K562 (cell line): Measurements from ENCODE around the gene FRG2C. TPM values are rescaled to one million over a fixed set of nuclear protein-coding genes. Genes with fewer than 3 reads are reported as not detected.
"Not testable (repeated sequence)": the region's sequence is repeated elsewhere in the genome, so short reads cannot be mapped to it uniquely, and the experiment has no call there.

Experiments
- ATAC-seq: fragments of 200-7000 bp; cut with Tn5 transposase; 3 replicates; pipeline ENCODE4 v1.9.1; 2020; ENCODE audit warnings: moderate library complexity
- BruUV-seq: library from RNA; stranded (reverse); fragments of 400-500 nt; replicated peaks from 2 replicates; lab custom pipeline; 2021; lab: Mats Ljungman, UMichigan
- CTCF ChIA-PET: fragments of 300-600 bp; formaldehyde crosslinking; extraction: SDS; loops from one replicate; lab custom pipeline; 2021; ENCODE audit warnings: low intra/inter-chr PET ratio; lab: Yijun Ruan, JAX
- POLR2A ChIA-PET: fragments of 300-600, 350-650 bp; sonication (Branson Sonifier 250); formaldehyde crosslinking; extraction: SDS; loops from one replicate; lab custom pipeline; 2021; ENCODE audit warnings: antibody characterized with exemption, inconsistent platforms; lab: Yijun Ruan, JAX
- DNase-seq, 4 experiments: peaks; one replicate each; pipeline versions ENCODE4 v3.0.0 to v3.0.0-alpha.2; 2011 to 2018; ENCODE audit warnings: low spot score in 3 of 4, mixed read lengths in 3 of 4; ENCODE audit errors: extremely low read depth in 1 of 4
- FAIRE-seq: peaks from 2 replicates; lab custom pipeline; 2011; peaks lifted over from hg19 to GRCh38; lab: Jason Lieb, UNC
- H2AFZ ChIP-seq: 2 replicates; pipeline ENCODE4 v1.6.0; 2011; ENCODE audit warnings: low read depth, low read length, control low read depth, inconsistent platforms
- H3K27ac ChIP-seq: fragments of 200-600 bp; 3 replicates; pipeline ENCODE4 v1.8.0; 2011; ENCODE audit warnings: low read depth, mild to moderate bottlenecking, control low read depth, inconsistent platforms, low read length, moderate library complexity, mixed read lengths; ENCODE audit errors: extremely low read depth
- H3K27me3 ChIP-seq, 2 experiments: fragments of 300-600 bp in 1 of 2; 2 replicates in 1 of 2; 3 replicates in 1 of 2; pipeline versions ENCODE4 v1.6.0 to v1.8.0; 2011; ENCODE audit warnings: inconsistent platforms in 2 of 2, low read length in 2 of 2, mild to moderate bottlenecking in 1 of 2, mixed read lengths in 1 of 2, moderate library complexity in 1 of 2; ENCODE audit not compliant: control insufficient read depth in 2 of 2, insufficient read depth in 2 of 2
- H3K36me3 ChIP-seq: fragments of 300-600 bp; 3 replicates; pipeline ENCODE4 v1.8.0; 2011; ENCODE audit warnings: mild to moderate bottlenecking, low read length, inconsistent platforms; ENCODE audit not compliant: control insufficient read depth, insufficient read depth
- H3K4me1 ChIP-seq, 2 experiments: fragments of 200-600 bp in 1 of 2; replicated peaks in 1 of 2; 2 replicates in 1 of 2; 3 replicates in 1 of 2; pipeline versions ENCODE4 v1.5.1 to v1.8.0; 2011; ENCODE audit warnings: inconsistent platforms in 2 of 2, low read length in 2 of 2, mild to moderate bottlenecking in 1 of 2, mixed read lengths in 1 of 2, moderate library complexity in 1 of 2; ENCODE audit not compliant: control insufficient read depth in 2 of 2, insufficient read depth in 2 of 2
- H3K4me2 ChIP-seq: 2 replicates; pipeline ENCODE4 v1.6.1; 2011; ENCODE audit warnings: low read length, control low read depth, inconsistent platforms, mixed read lengths; ENCODE audit not compliant: insufficient read depth
- H3K4me3 ChIP-seq: fragments of 200-600 bp; sonication (generic), shearing (Covaris generic); 2 replicates; pipeline ENCODE4 v1.5.1; 2016; ENCODE audit warnings: control low read depth, inconsistent platforms
- H3K79me2 ChIP-seq: fragments of 200-600 bp; 3 replicates; pipeline ENCODE4 v1.8.0; 2011; ENCODE audit warnings: low read length, inconsistent platforms; ENCODE audit not compliant: control insufficient read depth, insufficient read depth
- H3K9ac ChIP-seq, 2 experiments: 2 replicates each; pipeline versions ENCODE4 v1.6.0 to v1.6.1; 2011; ENCODE audit warnings: low read depth in 2 of 2, low read length in 2 of 2, control low read depth in 1 of 2, inconsistent platforms in 1 of 2, mild to moderate bottlenecking in 1 of 2, mixed read lengths in 1 of 2; ENCODE audit not compliant: insufficient read depth in 1 of 2
- H3K9me1 ChIP-seq: one replicate; pipeline ENCODE4 v1.6.0; 2011; ENCODE audit warnings: inconsistent platforms, mild to moderate bottlenecking, low read length, moderate library complexity; ENCODE audit not compliant: control insufficient read depth, insufficient read depth
- H3K9me3 ChIP-seq: replicated peaks from 2 replicates; pipeline ENCODE4 v1.5.1; 2011; ENCODE audit warnings: low read depth, low read length, inconsistent platforms; ENCODE audit not compliant: control insufficient read depth, insufficient read depth
- H4K20me1 ChIP-seq: replicated peaks from 2 replicates; pipeline ENCODE4 v1.6.1; 2011; ENCODE audit warnings: low read length, inconsistent platforms, mixed read lengths; ENCODE audit not compliant: control insufficient read depth, insufficient read depth
- CTCF ChIP-seq, 3 experiments: IDR thresholded peaks in 2 of 3; conservative IDR thresholded peaks in 1 of 3; 2 replicates each; pipeline ENCODE4 v1.5.1; 2011 to 2012; ENCODE audit warnings: low read length in 3 of 3, mild to moderate bottlenecking in 3 of 3, control low read depth in 2 of 3, improper control_type of control experiment in 1 of 3, inconsistent platforms in 1 of 3, low read depth in 1 of 3, mixed read lengths in 1 of 3, moderate library complexity in 1 of 3; ENCODE audit not compliant: insufficient read depth in 2 of 3
- NR2C2 ChIP-seq, 2 experiments: fragments of 200-800 bp in 1 of 2; sonication (Bioruptor generic) in 1 of 2; sonication (generic) in 1 of 2; formaldehyde crosslinking in 1 of 2; IDR thresholded peaks; 2 replicates each; pipeline versions ENCODE4 v1.6.1 to v1.8.0; 2016 to 2022; ENCODE audit warnings: mild to moderate bottlenecking in 1 of 2, missing compliant biosample characterization in 1 of 2, missing genetic modification characterization in 1 of 2, missing genetic modification reagents in 1 of 2
- RAD21 ChIP-seq, 2 experiments: fragments of 250-450 bp in 1 of 2; fragments of 450-650 bp in 1 of 2; sonication (Bioruptor Pico) in 1 of 2; formaldehyde crosslinking in 1 of 2; IDR thresholded peaks in 1 of 2; conservative IDR thresholded peaks in 1 of 2; 2 replicates each; pipeline versions ENCODE4 v1.4.0 to v1.8.0; 2020 to 2022; ENCODE audit warnings: mild to moderate bottlenecking in 2 of 2, moderate library complexity in 1 of 2
- WGBS: fragments of 100-300 bp; shearing (Covaris generic); methylation state at CpG from one replicate; pipeline ENCODE4 v1.1.6; 2016; ENCODE audit warnings: low coverage, mixed read lengths; ENCODE audit not compliant: insufficient coverage; ENCODE audit errors: missing lambda C conversion rate; 5-methylcytosine and 5-hydroxymethylcytosine counted together
- in situ Hi-C: fragments of 300-500 bp; cut with MboI; formaldehyde crosslinking; loops from 4 replicates; pipeline ENCODE4 v1.15.0; 2018; ENCODE audit warnings: inconsistent platforms, mixed read lengths
- intact Hi-C: fragments of 100-400 bp; cut with micrococcal nuclease; formaldehyde crosslinking; loops from 2 replicates; pipeline ENCODE4 v1.14.2; 2022
- polyA plus RNA-seq, 8 experiments: library from polyadenylated mRNA; depleted of rRNA in 4 of 8; stranded (reverse) in 5 of 8; unstranded in 3 of 8; fragments of >200 nt; fragmentation: Nextera tagmentation in 2 of 8; fragmentation: Illumina TruSeq in 1 of 8; extraction: Ambion mirVana in 2 of 8; extraction: Trizol in 1 of 8; gene quantifications; 2 replicates each; pipeline versions ENCODE4 v1.2.1 to v1.2.3, GENCODE V29; 2011 to 2014; ENCODE audit warnings: inconsistent platforms in 1 of 8, missing spikeins in 1 of 8
- total RNA-seq, 7 experiments: library from RNA; depleted of rRNA in 6 of 7; stranded (reverse); fragments of >200 nt in 6 of 7; fragmentation: Illumina TruSeq in 2 of 7; extraction: Trizol in 2 of 7; gene quantifications; 2 replicates each; pipeline versions ENCODE4 v1.2.1 to v1.2.3, GENCODE V29; 2011 to 2021; ENCODE audit warnings: low replicate concordance in 1 of 7

Gene FRG2C
- total and polyA plus RNA-seq, 9 of the 15 experiments (the other 6 are each of a cell fraction or from before 2014, with no cell fraction given): 0.03 TPM; not detected in 8

- TF ChIP-seq NR2C2 (CRISPR knock-in tag; IDR thresholded peaks at IDR 0.05): not testable (repeated sequence)
- peak; percentile 88 for TF ChIP-seq NR2C2 (tag; IDR thresholded peaks at IDR 0.05)
Observed at GRCh38 chr3:75641107-75641517, 23.0 kb upstream of the FRG2C start (continued).

- intact Hi-C loops, H3K9me3 ChIP-seq, H3K27me3 ChIP-seq, H3K4me1 ChIP-seq, H3K4me2 ChIP-seq, H3K9me1 ChIP-seq, H3K79me2 ChIP-seq, H3K4me3 ChIP-seq, ATAC-seq, H3K27ac ChIP-seq, in situ Hi-C loops, H3K36me3 ChIP-seq, POLR2A ChIA-PET, CTCF ChIA-PET, H4K20me1 ChIP-seq, H3K9ac ChIP-seq, BruUV-seq, H2AFZ ChIP-seq: not testable (repeated sequence)
- 7% methylated on average over 15 of the region's 20 CpGs for WGBS
- FAIRE-seq (peak; percentile 49), DNase-seq (peak in 3 of 4 experiments; percentile 6 to 33 (median 9))
- TF ChIP-seq CTCF (IDR thresholded peaks at IDR 0.05 in 2 of 3, conservative IDR thresholded peaks at IDR 0.05 in 1 of 3; ENCODE audit: insufficient read depth in 2 of 3, low read depth in 1 of 3, low read length in 3 of 3) (peak in 1 of 3 experiments; percentile 32; a peak in 3 of 6 replicates), RAD21 (CRISPR knock-in tag; conservative IDR thresholded peaks at IDR 0.05 in 1 of 2, IDR thresholded peaks at IDR 0.05 in 1 of 2) (peak; percentile 25 to 54)
Observed at GRCh38 chr3:75643031-75643800, 20.9 kb upstream of the FRG2C start.

GRCh38 chr3:75645548-75645947 lies 18.6 kb upstream of the FRG2C start:
- H2AFZ ChIP-seq, H3K4me1 ChIP-seq, H3K27ac ChIP-seq, intact Hi-C loops, FAIRE-seq, H3K9me3 ChIP-seq, H3K9ac ChIP-seq, H3K27me3 ChIP-seq, in situ Hi-C loops, H3K79me2 ChIP-seq, H3K4me2 ChIP-seq, H4K20me1 ChIP-seq, POLR2A ChIA-PET, DNase-seq, ATAC-seq, H3K36me3 ChIP-seq, H3K9me1 ChIP-seq, H3K4me3 ChIP-seq, BruUV-seq, CTCF ChIA-PET: not testable (repeated sequence)
- WGBS: 0% methylated on average over 3 of the region's 4 CpGs
